DMS153 (cell line): ENCODE results near the gene JPH4.
"Not testable (repeated sequence)": the region's sequence is repeated elsewhere in the genome, so short reads cannot be mapped to it uniquely, and the experiment has no call there.

Experiments
- DNase-seq: peaks from one replicate; lab custom pipeline; 2025; lab: John Stamatoyannopoulos, UW

JPH4 gene

GRCh38 chr14:23578560-23579310, at the start of gene JPH4:
Gene JPH4, minus strand, starts transcription at chr14:23578790. Its CDS starts 1,337 bp downstream, at chr14:23577453.
- DNase-seq = peak; percentile 61

GRCh38 chr14:23627961-23628360, 49.4 kb upstream of the JPH4 start:
- no peak for DNase-seq

- DNase-seq = no peak
Measured at GRCh38 chr14:23626946-23627345, 48.4 kb upstream of the JPH4 start.

GRCh38 chr14:23624830-23625404, 46.3 kb upstream of the JPH4 start:
- no peak for DNase-seq

- no peak for DNase-seq
Measured at GRCh38 chr14:23623962-23624361, 45.4 kb upstream of the JPH4 start.

- no peak for DNase-seq
Measured at GRCh38 chr14:23622990-23623389, 44.4 kb upstream of the JPH4 start.

- DNase-seq = no peak
Measured at GRCh38 chr14:23621932-23622730, 43.5 kb upstream of the JPH4 start.

- DNase-seq = no peak
Measured at GRCh38 chr14:23621204-23621931, 42.8 kb upstream of the JPH4 start.

GRCh38 chr14:23620177-23620702, 41.6 kb upstream of the JPH4 start:
- no peak for DNase-seq

GRCh38 chr14:23618415-23618988, 39.9 kb upstream of the JPH4 start:
- DNase-seq = no peak

- no peak for DNase-seq
Measured at GRCh38 chr14:23617539-23617938, 38.9 kb upstream of the JPH4 start.

- no peak for DNase-seq
Measured at GRCh38 chr14:23615856-23616255, 37.3 kb upstream of the JPH4 start.

- no peak for DNase-seq
Measured at GRCh38 chr14:23614395-23614828, 35.8 kb upstream of the JPH4 start.

GRCh38 chr14:23613242-23614070, 34.9 kb upstream of the JPH4 start:
- no peak for DNase-seq

- DNase-seq = no peak
Measured at GRCh38 chr14:23612802-23613201, 34.2 kb upstream of the JPH4 start.

GRCh38 chr14:23612354-23612732, 33.8 kb upstream of the JPH4 start:
- DNase-seq = no peak

GRCh38 chr14:23610815-23611289, 32.3 kb upstream of the JPH4 start:
- no peak for DNase-seq

- DNase-seq = no peak
Measured at GRCh38 chr14:23610090-23610814, 31.7 kb upstream of the JPH4 start.

- DNase-seq = not testable (repeated sequence)
Measured at GRCh38 chr14:23609411-23610089, 31.0 kb upstream of the JPH4 start.
